Activated B cell treated with CpG ODN at 0.5 μM for 24 hours (primary cell): ENCODE measurements around the gene ARL14. TPM values are rescaled to one million over a fixed set of nuclear protein-coding genes. Genes with fewer than 3 reads are reported as not detected.

Source experiments
- ATAC-seq: fragments of 200-7000 bp; cut with Tn5 transposase; one replicate; pipeline ENCODE4 v1.10.0; 2021; ENCODE audit warnings: low read depth, mild to moderate bottlenecking, moderate library complexity
- CTCF ChIA-PET: fragments of 350-600 bp; sonication (Branson Sonifier 250); formaldehyde crosslinking; loops from one replicate; lab custom pipeline; 2021; ENCODE audit warnings: antibody characterized with exemption; lab: Charles Lee
- POLR2A ChIA-PET: fragments of 350-600 bp; sonication (Branson Sonifier 250); formaldehyde crosslinking; loops from one replicate; lab custom pipeline; 2021; ENCODE audit warnings: antibody characterized with exemption; lab: Charles Lee
- DNase-seq: peaks from one replicate; pipeline ENCODE4 v3.0.0; 2022
- H3K27ac Mint-ChIP-seq: one replicate; pipeline ENCODE4 v1.8.0; 2020; ENCODE audit warnings: mixed read lengths
- H3K27me3 Mint-ChIP-seq: one replicate; pipeline ENCODE4 v1.8.0; 2021; ENCODE audit warnings: mixed read lengths
- H3K36me3 Mint-ChIP-seq: one replicate; pipeline ENCODE4 v1.8.0; 2021; ENCODE audit warnings: low read depth, mixed read lengths
- H3K4me1 Mint-ChIP-seq: one replicate; pipeline ENCODE4 v1.8.0; 2021; ENCODE audit warnings: mixed read lengths
- H3K4me3 Mint-ChIP-seq: one replicate; pipeline ENCODE4 v1.8.0; 2020; ENCODE audit warnings: mild to moderate bottlenecking, mixed read lengths
- H3K9me3 Mint-ChIP-seq: one replicate; pipeline ENCODE4 v1.8.0; 2020; ENCODE audit warnings: mixed read lengths
- CTCF ChIP-seq: fragments of 200-600 bp; IDR thresholded peaks from one replicate; pipeline ENCODE4 v1.8.0; 2022; ENCODE audit warnings: antibody characterized with exemption, mild to moderate bottlenecking
- intact Hi-C: fragments of 100-400 bp; cut with micrococcal nuclease; formaldehyde crosslinking; loops from one replicate; pipeline ENCODE4 v1.15.1; 2024
- total RNA-seq: library from RNA; stranded (reverse); gene quantifications from 2 replicates; pipeline ENCODE4 v1.2.3, GENCODE V29; 2022

ARL14 gene
- 0.17 and 0.18 TPM in 2 replicates for total RNA-seq

DNA sequence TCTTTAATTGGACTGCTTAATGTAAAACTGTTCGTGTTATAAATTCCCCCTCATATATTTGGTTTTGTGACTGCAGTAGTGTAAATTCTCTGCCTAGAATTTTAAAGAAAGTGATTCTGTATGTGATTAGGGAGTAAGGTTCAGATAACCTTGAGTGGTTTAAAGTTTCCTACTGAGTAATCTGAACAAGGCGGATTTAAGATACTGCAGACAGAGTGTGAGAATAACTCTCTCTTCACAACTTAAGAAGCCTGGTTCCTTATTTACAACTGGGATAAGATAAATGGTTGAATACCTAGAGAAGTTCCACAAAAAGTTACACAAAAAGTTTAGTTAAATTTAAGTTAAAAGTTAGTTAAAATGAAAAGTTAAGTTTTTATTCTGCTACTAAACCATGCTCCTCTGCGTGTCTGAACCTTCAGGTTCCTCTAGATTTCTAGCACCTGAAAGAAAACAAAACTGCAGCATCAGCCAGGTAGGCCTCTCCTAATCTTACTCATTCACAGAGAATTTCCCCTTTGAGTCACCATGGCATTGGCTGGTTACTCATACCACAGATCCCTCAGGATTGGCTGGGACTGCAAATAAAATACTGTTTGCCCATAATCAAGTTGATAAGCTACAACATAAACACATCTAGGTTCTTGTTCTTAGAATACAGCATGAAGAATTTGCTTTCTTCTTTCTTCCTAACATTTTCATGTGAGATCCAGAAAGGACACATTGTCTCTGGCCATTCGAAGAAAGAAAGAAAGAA, at the start of gene ARL14:
TSS of gene ARL14 (plus strand) at position 614 of the 757 bp plus-strand sequence. CDS start 187 bp downstream, outside the sequence.
- DNase-seq, result no peak
- no peak for TF ChIP-seq CTCF
- H3K9me3 Mint-ChIP-seq, result no peaks in the 10 kb centered on the region
- H3K27ac Mint-ChIP-seq, result no peak within 1 kb of the TSS
- intact Hi-C loops, result no loop called here
- ChIA-PET CTCF (interaction anchor here (0.6 kb wide), 1 partner anchor 33 kb away, joined by 4 read pairs; no protein-coding TSS in a partner anchor), POLR2A (no interaction called here)
- no peaks in the 10 kb centered on the region for H3K27me3 Mint-ChIP-seq
- ATAC-seq, result no peak
- H3K4me1 Mint-ChIP-seq, result peaks cover 3% of the 10 kb centered on the region
- H3K4me3 Mint-ChIP-seq, result no peak within 1 kb of the TSS
- no peaks in the 10 kb centered on the region for H3K36me3 Mint-ChIP-seq

GRCh38 chr3:160629491-160629890, 47.5 kb upstream of the ARL14 start:
- no peak overlapping the region for H3K4me3 Mint-ChIP-seq
- no peaks in the 10 kb centered on the region for H3K4me1 Mint-ChIP-seq
- no peak overlapping the region for H3K27ac Mint-ChIP-seq
- no peak for DNase-seq
- intact Hi-C loops, result no loop called here
- POLR2A ChIA-PET, result no interaction called here
- TF ChIP-seq CTCF, result no peak
- ATAC-seq, result no peak
- peaks cover 19% of the 10 kb centered on the region for H3K27me3 Mint-ChIP-seq
- CTCF ChIA-PET, result no interaction called here
- H3K36me3 Mint-ChIP-seq, result no peaks in the 10 kb centered on the region
- H3K9me3 Mint-ChIP-seq, result no peaks in the 10 kb centered on the region

GRCh38 chr3:160633361-160634083, 43.4 kb upstream of the ARL14 start:
- Mint-ChIP-seq H3K36me3 (no peaks in the 10 kb centered on the region), H3K9me3 (no peaks in the 10 kb centered on the region), H3K27me3 (peaks cover 16% of the 10 kb centered on the region), H3K27ac (no peak overlapping the region), H3K4me1 (no peaks in the 10 kb centered on the region), H3K4me3 (no peak overlapping the region)
- no peak for DNase-seq
- no peak for ATAC-seq
- ChIA-PET POLR2A (no interaction called here), CTCF (no interaction called here)
- no peak for TF ChIP-seq CTCF
- intact Hi-C loops, result no loop called here

- TF ChIP-seq CTCF, result no peak
- Mint-ChIP-seq H3K36me3 (no peaks in the 10 kb centered on the region), H3K27ac (no peak overlapping the region), H3K4me3 (no peak overlapping the region), H3K4me1 (no peaks in the 10 kb centered on the region), H3K27me3 (peaks cover 7% of the 10 kb centered on the region), H3K9me3 (no peaks in the 10 kb centered on the region)
- CTCF ChIA-PET, result no interaction called here
- intact Hi-C loops, result no loop called here
- no peak for DNase-seq
- ATAC-seq, result no peak
- POLR2A ChIA-PET, result no interaction called here
Measured at GRCh38 chr3:160635213-160635612, 41.7 kb upstream of the ARL14 start.

- Mint-ChIP-seq H3K36me3 (no peaks in the 10 kb centered on the region), H3K27ac (no peak overlapping the region), H3K9me3 (no peaks in the 10 kb centered on the region), H3K4me3 (no peak overlapping the region), H3K27me3 (no peaks in the 10 kb centered on the region), H3K4me1 (no peaks in the 10 kb centered on the region)
- TF ChIP-seq CTCF, result no peak
- ATAC-seq (no peak), DNase-seq (no peak)
- intact Hi-C loops, result no loop called here
- ChIA-PET CTCF (no interaction called here), POLR2A (no interaction called here)
Measured at GRCh38 chr3:160637086-160637485, 39.9 kb upstream of the ARL14 start.
